Measurements from ENCODE around the gene MYH10. TPM values are rescaled to one million over a fixed set of nuclear protein-coding genes. Genes with fewer than 3 reads are reported as not detected.

Gene MYH10
- total and polyA plus RNA-seq, 12 donors, result 10.3 to 61.0 (median 36.2) TPM

- TF ChIP-seq, protein P1, sequence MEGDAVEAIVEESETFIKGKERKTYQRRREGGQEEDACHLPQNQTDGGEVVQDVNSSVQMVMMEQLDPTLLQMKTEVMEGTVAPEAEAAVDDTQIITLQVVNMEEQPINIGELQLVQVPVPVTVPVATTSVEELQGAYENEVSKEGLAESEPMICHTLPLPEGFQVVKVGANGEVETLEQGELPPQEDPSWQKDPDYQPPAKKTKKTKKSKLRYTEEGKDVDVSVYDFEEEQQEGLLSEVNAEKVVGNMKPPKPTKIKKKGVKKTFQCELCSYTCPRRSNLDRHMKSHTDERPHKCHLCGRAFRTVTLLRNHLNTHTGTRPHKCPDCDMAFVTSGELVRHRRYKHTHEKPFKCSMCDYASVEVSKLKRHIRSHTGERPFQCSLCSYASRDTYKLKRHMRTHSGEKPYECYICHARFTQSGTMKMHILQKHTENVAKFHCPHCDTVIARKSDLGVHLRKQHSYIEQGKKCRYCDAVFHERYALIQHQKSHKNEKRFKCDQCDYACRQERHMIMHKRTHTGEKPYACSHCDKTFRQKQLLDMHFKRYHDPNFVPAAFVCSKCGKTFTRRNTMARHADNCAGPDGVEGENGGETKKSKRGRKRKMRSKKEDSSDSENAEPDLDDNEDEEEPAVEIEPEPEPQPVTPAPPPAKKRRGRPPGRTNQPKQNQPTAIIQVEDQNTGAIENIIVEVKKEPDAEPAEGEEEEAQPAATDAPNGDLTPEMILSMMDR (IDR thresholded peaks at IDR 0.05), result no peak
- Histone ChIP-seq H3K27ac (peak overlapping the region in 1 of 10 donors; percentile 10), H3K36me3 (peaks cover 0 to 100% (median 64%) of the 10 kb centered on the region in 9 donors), H3K9me3 (peaks cover 0 to 16% (median 0%) of the 10 kb centered on the region in 11 donors), H3K4me3 (no peak overlapping the region), H3K4me1 (peaks cover 0 to 17% (median 9%) of the 10 kb centered on the region in 9 donors), H3K27me3 (no peaks in the 10 kb centered on the region)
- 71 to 77% methylated on average over 5 of the region's 5 CpGs for WGBS, 2 donors
- DNase-seq, result no peak
- intact Hi-C loops (cut with DNase I), result no loop called here
- ATAC-seq, result no peak
These were observed 148.0 kb downstream of the MYH10 start for GRCh38 chr17:8482546-8482945.

DNA sequence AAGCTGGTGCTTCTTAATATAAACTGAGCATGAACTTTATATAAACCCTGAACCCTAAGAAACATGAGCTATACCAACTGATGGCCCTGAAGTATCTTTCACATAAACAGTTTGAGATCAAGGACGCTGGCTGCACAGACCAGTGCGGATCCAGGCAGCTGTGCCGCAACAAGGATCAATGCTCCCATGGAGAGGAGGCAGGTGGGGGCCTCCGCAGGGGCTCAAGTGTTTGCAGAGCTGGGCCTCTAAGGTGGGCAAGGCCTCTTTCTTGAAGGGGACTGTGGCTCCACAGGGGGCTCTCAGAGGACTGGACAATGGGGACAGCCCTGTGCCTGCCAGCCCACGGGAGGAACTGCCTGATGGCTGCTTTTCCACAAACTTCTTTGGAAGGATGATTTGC lies 148.8 kb downstream of the MYH10 start:
- peaks cover 0 to 17% (median 9%) of the 10 kb centered on the region in 9 donors for H3K4me1 ChIP-seq
- H3K27ac ChIP-seq, result no peak overlapping the region
- ATAC-seq (no peak), DNase-seq (no peak)
- WGBS, 2 donors, result 92 to 95% methylated on average over 5 of the region's 5 CpGs
- H3K27me3 ChIP-seq, result no peaks in the 10 kb centered on the region
- intact Hi-C loops (cut with DNase I), result no loop called here
- H3K36me3 ChIP-seq, result peaks cover 0 to 100% (median 62%) of the 10 kb centered on the region in 9 donors
- H3K4me3 ChIP-seq, result no peak overlapping the region
- peaks cover 0 to 16% (median 0%) of the 10 kb centered on the region in 11 donors for H3K9me3 ChIP-seq
- TF ChIP-seq, protein P1 (IDR thresholded peaks at IDR 0.05), result no peak

- ATAC-seq, result no peak
- intact Hi-C loops (cut with DNase I), result no loop called here
- no peak for DNase-seq
- 93 to 97% methylated on average over 18 to 20 of the region's 22 CpGs for WGBS, 2 donors
- TF ChIP-seq, protein P1 (IDR thresholded peaks at IDR 0.05), result no peak
- peaks cover 0 to 100% (median 68%) of the 10 kb centered on the region in 9 donors for H3K36me3 ChIP-seq
- H3K27ac ChIP-seq, result no peak overlapping the region
- H3K27me3 ChIP-seq, result no peaks in the 10 kb centered on the region
- H3K4me3 ChIP-seq, result no peak overlapping the region
- peaks cover 0 to 16% (median 0%) of the 10 kb centered on the region in 11 donors for H3K9me3 ChIP-seq
- H3K4me1 ChIP-seq, result peaks cover 0 to 17% (median 9%) of the 10 kb centered on the region in 9 donors
These were observed 149.4 kb downstream of the MYH10 start for GRCh38 chr17:8481089-8481488.

GRCh38 chr17:8480011-8480976 lies 150.2 kb downstream of the MYH10 start:
- intact Hi-C loops (cut with DNase I), result no loop called here
- no peak for DNase-seq
- TF ChIP-seq, protein P1 (IDR thresholded peaks at IDR 0.05), result no peak
- no peak overlapping the region for H3K4me3 ChIP-seq
- peaks cover 0 to 17% (median 9%) of the 10 kb centered on the region in 9 donors for H3K4me1 ChIP-seq
- ATAC-seq, result peak in 1 of 8 donors; percentile 3
- peaks cover 0 to 100% (median 72%) of the 10 kb centered on the region in 9 donors for H3K36me3 ChIP-seq
- H3K27ac ChIP-seq, result peak overlapping the region in 6 of 10 donors; percentile 20 to 56 (median 42)
- 84 to 91% methylated on average over 33 of the region's 33 CpGs for WGBS, 2 donors
- H3K27me3 ChIP-seq, result no peaks in the 10 kb centered on the region
- peaks cover 0 to 16% (median 0%) of the 10 kb centered on the region in 11 donors for H3K9me3 ChIP-seq
